ENCODE results near the gene UNG. TPM values are rescaled to one million over a fixed set of nuclear protein-coding genes. Genes with fewer than 3 reads are reported as not detected.
"Not testable (repeated sequence)": the region's sequence is repeated elsewhere in the genome, so short reads cannot be mapped to it uniquely, and the experiment has no call there.

The UNG gene
- polyA plus RNA-seq = 24.6 TPM

- Mint-ChIP-seq H3K9me3 (no peaks in the 10 kb centered on the region), H3K4me1 (peaks cover 23 to 41% (median 28%) of the 10 kb centered on the region in 3 donors), H3K27ac (peak within 1 kb of the TSS in 2 of 3 donors; percentile 83 to 91), H3K4me3 (peak within 1 kb of the TSS; percentile 84 to 95 (median 94)), H3K27me3 (no peaks in the 10 kb centered on the region), H3K36me3 (no peaks in the 10 kb centered on the region)
Measured at GRCh38 chr12:109097435-109098182, at the start of gene UNG. Gene UNG, plus strand, starts transcription at chr12:109097597. Its CDS starts 83 bp downstream, at chr12:109097680.

GRCh38 chr12:109048706-109049105, 48.7 kb upstream of the UNG start:
- H3K27ac Mint-ChIP-seq, H3K36me3 Mint-ChIP-seq, H3K27me3 Mint-ChIP-seq, H3K9me3 Mint-ChIP-seq: not testable (repeated sequence)
- Mint-ChIP-seq H3K4me1 (peaks cover 7 to 14% (median 7%) of the 10 kb centered on the region in 3 donors), H3K4me3 (peak overlapping the region in 1 of 4 donors; percentile 47)

- not testable (repeated sequence) for H3K4me3 Mint-ChIP-seq, H3K27me3 Mint-ChIP-seq, H3K9me3 Mint-ChIP-seq, H3K36me3 Mint-ChIP-seq
- H3K27ac Mint-ChIP-seq = peak overlapping the region in 1 of 3 donors; percentile 46
- H3K4me1 Mint-ChIP-seq = peaks cover 9 to 18% (median 12%) of the 10 kb centered on the region in 3 donors
Measured at GRCh38 chr12:109049794-109050193, 47.6 kb upstream of the UNG start.

- Mint-ChIP-seq H3K27ac (peak overlapping the region; percentile 14 to 97 (median 77)), H3K27me3 (no peaks in the 10 kb centered on the region), H3K4me1 (peaks cover 9 to 18% (median 12%) of the 10 kb centered on the region in 3 donors), H3K4me3 (peak overlapping the region; percentile 87 to 100 (median 96)), H3K36me3 (peaks cover 3% of the 10 kb centered on the region), H3K9me3 (no peaks in the 10 kb centered on the region)
Measured at GRCh38 chr12:109052097-109052413, 45.3 kb upstream of the UNG start.

GRCh38 chr12:109052414-109053323, 44.7 kb upstream of the UNG start, which contains the start of gene USP30:
Gene USP30, plus strand, starts transcription at chr12:109052576. Its CDS starts 103 bp downstream, at chr12:109052679.
- Mint-ChIP-seq H3K4me3 (peak within 1 kb of the TSS; percentile 87 to 100 (median 96)), H3K9me3 (no peaks in the 10 kb centered on the region), H3K27ac (peak within 1 kb of the TSS; percentile 77 to 97 (median 93)), H3K27me3 (no peaks in the 10 kb centered on the region), H3K4me1 (peaks cover 9 to 18% (median 12%) of the 10 kb centered on the region in 3 donors), H3K36me3 (peaks cover 3% of the 10 kb centered on the region)

GRCh38 chr12:109053382-109054123, 43.8 kb upstream of the UNG start:
- H3K27me3 Mint-ChIP-seq = no peaks in the 10 kb centered on the region
- peak overlapping the region; percentile 87 to 100 (median 96) for H3K4me3 Mint-ChIP-seq
- peaks cover 3% of the 10 kb centered on the region for H3K36me3 Mint-ChIP-seq
- H3K27ac Mint-ChIP-seq = peak overlapping the region; percentile 77 to 97 (median 93)
- no peaks in the 10 kb centered on the region for H3K9me3 Mint-ChIP-seq
- H3K4me1 Mint-ChIP-seq = peaks cover 9 to 18% (median 12%) of the 10 kb centered on the region in 3 donors

- peak overlapping the region; percentile 77 to 97 (median 93) for H3K27ac Mint-ChIP-seq
- not testable (repeated sequence) for H3K27me3 Mint-ChIP-seq, H3K9me3 Mint-ChIP-seq, H3K36me3 Mint-ChIP-seq
- peaks cover 8 to 18% (median 12%) of the 10 kb centered on the region in 3 donors for H3K4me1 Mint-ChIP-seq
- peak overlapping the region; percentile 87 to 100 (median 96) for H3K4me3 Mint-ChIP-seq
Measured at GRCh38 chr12:109054124-109054513, 43.3 kb upstream of the UNG start.

- Mint-ChIP-seq H3K4me1 (peaks cover 7 to 18% (median 12%) of the 10 kb centered on the region in 3 donors), H3K36me3 (peaks cover 3% of the 10 kb centered on the region), H3K27me3 (no peaks in the 10 kb centered on the region), H3K9me3 (no peaks in the 10 kb centered on the region), H3K4me3 (peak overlapping the region in 1 of 4 donors; percentile 33), H3K27ac (peak overlapping the region in 2 of 3 donors; percentile 77 to 93)
Measured at GRCh38 chr12:109054520-109054919, 42.9 kb upstream of the UNG start.

GRCh38 chr12:109056891-109057290, 40.5 kb upstream of the UNG start:
- Mint-ChIP-seq H3K4me3 (no peak overlapping the region), H3K4me1 (peaks cover 5 to 16% (median 10%) of the 10 kb centered on the region in 3 donors), H3K27me3 (no peaks in the 10 kb centered on the region), H3K9me3 (no peaks in the 10 kb centered on the region), H3K36me3 (peaks cover 3% of the 10 kb centered on the region), H3K27ac (no peak overlapping the region)

GRCh38 chr12:109057376-109057775, 40.0 kb upstream of the UNG start:
- Mint-ChIP-seq H3K4me1 (peaks cover 3 to 11% (median 6%) of the 10 kb centered on the region in 3 donors), H3K4me3 (no peak overlapping the region), H3K9me3 (no peaks in the 10 kb centered on the region), H3K27ac (no peak overlapping the region), H3K27me3 (no peaks in the 10 kb centered on the region), H3K36me3 (peaks cover 3% of the 10 kb centered on the region)

- H3K27ac Mint-ChIP-seq = no peak overlapping the region
- H3K27me3 Mint-ChIP-seq = no peaks in the 10 kb centered on the region
- H3K9me3 Mint-ChIP-seq = no peaks in the 10 kb centered on the region
- no peak overlapping the region for H3K4me3 Mint-ChIP-seq
- H3K4me1 Mint-ChIP-seq = peaks cover 3 to 7% (median 3%) of the 10 kb centered on the region in 3 donors
- H3K36me3 Mint-ChIP-seq = peaks cover 8% of the 10 kb centered on the region
Measured at GRCh38 chr12:109058773-109059172, 38.6 kb upstream of the UNG start.

GRCh38 chr12:109064143-109064542, 33.3 kb upstream of the UNG start:
- no peaks in the 10 kb centered on the region for H3K27me3 Mint-ChIP-seq
- H3K9me3 Mint-ChIP-seq = no peaks in the 10 kb centered on the region

GRCh38 chr12:109065154-109065852, 32.1 kb upstream of the UNG start:
- H3K27ac Mint-ChIP-seq = no peak overlapping the region

More at GRCh38 chr12:109064143-109064542, 33.3 kb upstream of the UNG start:
- H3K4me3 Mint-ChIP-seq = no peak overlapping the region
- H3K36me3 Mint-ChIP-seq = peaks cover 10% of the 10 kb centered on the region
- peaks cover 0 to 3% (median 1%) of the 10 kb centered on the region in 3 donors for H3K4me1 Mint-ChIP-seq
- H3K27ac Mint-ChIP-seq = no peak overlapping the region

GRCh38 chr12:109065853-109066193, 31.6 kb upstream of the UNG start:
- H3K4me1 Mint-ChIP-seq = peaks cover 0 to 3% (median 1%) of the 10 kb centered on the region in 3 donors
- H3K4me3 Mint-ChIP-seq = no peak overlapping the region
- H3K27ac Mint-ChIP-seq = no peak overlapping the region

More at GRCh38 chr12:109065154-109065852, 32.1 kb upstream of the UNG start:
- no peaks in the 10 kb centered on the region for H3K27me3 Mint-ChIP-seq
- no peaks in the 10 kb centered on the region for H3K9me3 Mint-ChIP-seq
- H3K4me1 Mint-ChIP-seq = peaks cover 0 to 3% (median 1%) of the 10 kb centered on the region in 3 donors
- peaks cover 11% of the 10 kb centered on the region for H3K36me3 Mint-ChIP-seq
- no peak overlapping the region for H3K4me3 Mint-ChIP-seq

More at GRCh38 chr12:109065853-109066193, 31.6 kb upstream of the UNG start:
- Mint-ChIP-seq H3K27me3 (no peaks in the 10 kb centered on the region), H3K36me3 (peaks cover 14% of the 10 kb centered on the region), H3K9me3 (no peaks in the 10 kb centered on the region)
